ENCODE results near the gene CDKN2B-AS1.

CDKN2B-AS1 gene

GRCh38 chr9:21974343-21974721 is 20.3 kb upstream of the CDKN2B-AS1 start:
- peak overlapping the region in 4 of 11 experiments; percentile 10 to 64 (median 56); a peak in 6 of 22 replicates for H3K9ac ChIP-seq
- peaks cover 15 to 39% (median 29%) of the 10 kb centered on the region in 11 experiments for H3K9me3 ChIP-seq (replicated peaks in 1 of 11)
- peaks cover 8 to 95% (median 79%) of the 10 kb centered on the region in 11 experiments; a peak in 20 of 22 replicates for H4K20me1 ChIP-seq
- no peak for TF ChIP-seq Cebpa-rat (IDR thresholded peaks at IDR 0.05)
- H3K4me2 ChIP-seq = peak overlapping the region; percentile 60 to 88 (median 76)
- H3K27ac ChIP-seq = no peak overlapping the region
- H3K4me1 ChIP-seq = peaks cover 13 to 29% (median 15%) of the 10 kb centered on the region in 10 experiments; a peak in 18 of 20 replicates
- H3K36me3 ChIP-seq = peaks cover 0 to 16% (median 11%) of the 10 kb centered on the region in 11 experiments; a peak in 12 of 22 replicates
- peak overlapping the region; percentile 26 to 61 (median 52); a peak in 17 of 20 replicates for H3K4me3 ChIP-seq
- peaks cover 99 to 100% (median 100%) of the 10 kb centered on the region in 11 experiments for H3K27me3 ChIP-seq

GRCh38 chr9:21974722-21975409 is 19.7 kb upstream of the CDKN2B-AS1 start:
- TF ChIP-seq Cebpa-rat (IDR thresholded peaks at IDR 0.05) = no peak
- Histone ChIP-seq H3K4me3 (peak overlapping the region; percentile 26 to 61 (median 52); a peak in 19 of 20 replicates), H3K4me1 (peaks cover 13 to 29% (median 15%) of the 10 kb centered on the region in 10 experiments; a peak in 18 of 20 replicates), H3K9ac (peak overlapping the region in 4 of 11 experiments; percentile 10 to 64 (median 56); a peak in 6 of 22 replicates), H3K27me3 (peaks cover 99 to 100% (median 100%) of the 10 kb centered on the region in 11 experiments), H3K36me3 (peaks cover 0 to 15% (median 11%) of the 10 kb centered on the region in 11 experiments; a peak in 12 of 22 replicates), H3K9me3 (replicated peaks in 1 of 11) (peaks cover 12 to 39% (median 28%) of the 10 kb centered on the region in 11 experiments), H4K20me1 (peaks cover 8 to 95% (median 76%) of the 10 kb centered on the region in 11 experiments; a peak in 20 of 22 replicates), H3K27ac (no peak overlapping the region), H3K4me2 (peak overlapping the region; percentile 60 to 88 (median 76))

GRCh38 chr9:21976334-21976875 is 18.2 kb upstream of the CDKN2B-AS1 start:
- H3K4me2 ChIP-seq = peak overlapping the region in 3 of 11 experiments; percentile 21 to 85 (median 85); a peak in 2 of 22 replicates
- peaks cover 8 to 84% (median 61%) of the 10 kb centered on the region in 11 experiments; a peak in 20 of 22 replicates for H4K20me1 ChIP-seq
- H3K9ac ChIP-seq = no peak overlapping the region
- peaks cover 13 to 29% (median 15%) of the 10 kb centered on the region in 10 experiments; a peak in 18 of 20 replicates for H3K4me1 ChIP-seq
- no peak overlapping the region for H3K27ac ChIP-seq
- peaks cover 0 to 25% (median 15%) of the 10 kb centered on the region in 11 experiments; a peak in 14 of 22 replicates for H3K9me3 ChIP-seq (replicated peaks in 1 of 11)
- peaks cover 96 to 98% (median 97%) of the 10 kb centered on the region in 11 experiments for H3K27me3 ChIP-seq
- no peak for TF ChIP-seq Cebpa-rat (IDR thresholded peaks at IDR 0.05)
- H3K4me3 ChIP-seq = 0 out of 20 replicates have a peak overlapping the region, but pooled peaks of 1 of the 10 experiments have one; percentile 50
- no peaks in the 10 kb centered on the region for H3K36me3 ChIP-seq

- no peak overlapping the region for H3K27ac ChIP-seq
- peaks cover 2 to 75% (median 13%) of the 10 kb centered on the region in 11 experiments; a peak in 15 of 22 replicates for H4K20me1 ChIP-seq
- no peak overlapping the region for H3K4me2 ChIP-seq
- H3K27me3 ChIP-seq = peaks cover 95 to 98% (median 97%) of the 10 kb centered on the region in 11 experiments
- H3K4me1 ChIP-seq = peaks cover 0 to 23% (median 0%) of the 10 kb centered on the region in 10 experiments; a peak in 4 of 20 replicates
- no peak overlapping the region for H3K9ac ChIP-seq
- H3K9me3 ChIP-seq (replicated peaks in 1 of 11) = peaks cover 0 to 15% (median 10%) of the 10 kb centered on the region in 11 experiments; a peak in 13 of 22 replicates
- no peaks in the 10 kb centered on the region for H3K36me3 ChIP-seq
- TF ChIP-seq Cebpa-rat (IDR thresholded peaks at IDR 0.05) = no peak
- no peak overlapping the region for H3K4me3 ChIP-seq
Observed at GRCh38 chr9:21982391-21982790, 12.2 kb upstream of the CDKN2B-AS1 start.

GRCh38 chr9:21982861-21983560 is 11.6 kb upstream of the CDKN2B-AS1 start:
- H3K27ac ChIP-seq = no peak overlapping the region
- peaks cover 0 to 71% (median 11%) of the 10 kb centered on the region in 11 experiments; a peak in 12 of 22 replicates for H4K20me1 ChIP-seq
- H3K4me3 ChIP-seq = no peak overlapping the region
- H3K9ac ChIP-seq = no peak overlapping the region
- peaks cover 95 to 98% (median 97%) of the 10 kb centered on the region in 11 experiments for H3K27me3 ChIP-seq
- peaks cover 0 to 26% (median 0%) of the 10 kb centered on the region in 10 experiments; a peak in 4 of 20 replicates for H3K4me1 ChIP-seq
- no peaks in the 10 kb centered on the region for H3K36me3 ChIP-seq
- peaks cover 0 to 14% (median 6%) of the 10 kb centered on the region in 11 experiments; a peak in 10 of 22 replicates for H3K9me3 ChIP-seq (replicated peaks in 1 of 11)
- TF ChIP-seq Cebpa-rat (IDR thresholded peaks at IDR 0.05) = no peak
- peak overlapping the region in 1 of 11 experiments; percentile 39; a peak in 1 of 22 replicates for H3K4me2 ChIP-seq

GRCh38 chr9:21983561-21983935 is 11.0 kb upstream of the CDKN2B-AS1 start:
- peaks cover 95 to 98% (median 97%) of the 10 kb centered on the region in 11 experiments for H3K27me3 ChIP-seq
- H3K9me3 ChIP-seq (replicated peaks in 1 of 11) = peaks cover 0 to 14% (median 7%) of the 10 kb centered on the region in 11 experiments; a peak in 10 of 22 replicates
- H3K9ac ChIP-seq = no peak overlapping the region
- no peak for TF ChIP-seq Cebpa-rat (IDR thresholded peaks at IDR 0.05)
- no peaks in the 10 kb centered on the region for H3K36me3 ChIP-seq
- peaks cover 0 to 26% (median 0%) of the 10 kb centered on the region in 10 experiments; a peak in 4 of 20 replicates for H3K4me1 ChIP-seq
- H3K27ac ChIP-seq = no peak overlapping the region
- no peak overlapping the region for H3K4me3 ChIP-seq
- H4K20me1 ChIP-seq = peaks cover 0 to 74% (median 11%) of the 10 kb centered on the region in 11 experiments; a peak in 13 of 22 replicates
- H3K4me2 ChIP-seq = peak overlapping the region in 2 of 11 experiments; percentile 15 to 39; a peak in 3 of 22 replicates

- peaks cover under 1 to 16% (median 5%) of the 10 kb centered on the region in 11 experiments; a peak in 16 of 22 replicates for H3K9me3 ChIP-seq (replicated peaks in 1 of 11)
- H3K4me3 ChIP-seq = no peak overlapping the region
- no peak overlapping the region for H3K9ac ChIP-seq
- H3K4me1 ChIP-seq = peaks cover 0 to 28% (median 0%) of the 10 kb centered on the region in 10 experiments; a peak in 4 of 20 replicates
- H4K20me1 ChIP-seq = peaks cover 0 to 74% (median 9%) of the 10 kb centered on the region in 11 experiments; a peak in 12 of 22 replicates
- peak overlapping the region in 1 of 11 experiments; percentile 39; a peak in 2 of 22 replicates for H3K4me2 ChIP-seq
- 0 out of 22 replicates have a peak, but pooled peaks cover 0 to under 1% (median 0%) of the 10 kb centered on the region in 11 experiments for H3K36me3 ChIP-seq
- TF ChIP-seq Cebpa-rat (IDR thresholded peaks at IDR 0.05) = no peak
- peaks cover 95 to 98% (median 97%) of the 10 kb centered on the region in 11 experiments for H3K27me3 ChIP-seq
- no peak overlapping the region for H3K27ac ChIP-seq
Observed at GRCh38 chr9:21984101-21984500, 10.5 kb upstream of the CDKN2B-AS1 start.

All from BLaER1 treated with 17β-estradiol and CSF1 and Interleukin-3, amounts not matched to agents 10 nM and 100 nM (cell line).